Ishikawa (cell line): ENCODE data around the gene CACNA2D2.

Source experiments
- CREB1 ChIP-seq: IDR thresholded peaks from 2 replicates; pipeline ENCODE4 v1.6.1; 2012; ENCODE audit warnings: low read depth
- EGR1 ChIP-seq: IDR thresholded peaks from 2 replicates; pipeline ENCODE4 v1.6.1; 2012
- EP300 ChIP-seq: IDR thresholded peaks from 2 replicates; pipeline ENCODE4 v1.6.1; 2012; ENCODE audit warnings: borderline replicate concordance
- FOXM1 ChIP-seq: IDR thresholded peaks from 2 replicates; pipeline ENCODE4 v1.6.1; 2012; ENCODE audit warnings: low read depth, borderline replicate concordance
- NFIC ChIP-seq: IDR thresholded peaks from 2 replicates; pipeline ENCODE4 v1.6.1; 2012
- RAD21 ChIP-seq: IDR thresholded peaks from 2 replicates; pipeline ENCODE4 v1.6.1; 2012; ENCODE audit warnings: low read depth
- TAF1 ChIP-seq: IDR thresholded peaks from 2 replicates; pipeline ENCODE4 v1.6.1; 2012; ENCODE audit warnings: low read depth, mild to moderate bottlenecking
- TCF12 ChIP-seq: IDR thresholded peaks from 2 replicates; pipeline ENCODE4 v1.6.1; 2012; ENCODE audit warnings: low read depth
- TEAD4 ChIP-seq: IDR thresholded peaks from 2 replicates; pipeline ENCODE4 v1.6.1; 2012
- YY1 ChIP-seq: IDR thresholded peaks from 2 replicates; pipeline ENCODE4 v1.6.1; 2012; ENCODE audit warnings: low read depth
- ZBTB7A ChIP-seq: IDR thresholded peaks from 2 replicates; pipeline ENCODE4 v1.6.1; 2012; ENCODE audit warnings: low read depth
- TF ChIP-seq, protein P1 (sequence below): IDR thresholded peaks from 2 replicates; pipeline ENCODE4 v1.6.1; 2012; ENCODE audit warnings: low read depth, mild to moderate bottlenecking
- TF ChIP-seq, protein P2 (sequence below): IDR thresholded peaks from 2 replicates; pipeline ENCODE4 v1.6.1; 2012
- TF ChIP-seq, protein P3 (sequence below): IDR thresholded peaks from 2 replicates; pipeline ENCODE4 v1.6.1; 2012

DNA sequence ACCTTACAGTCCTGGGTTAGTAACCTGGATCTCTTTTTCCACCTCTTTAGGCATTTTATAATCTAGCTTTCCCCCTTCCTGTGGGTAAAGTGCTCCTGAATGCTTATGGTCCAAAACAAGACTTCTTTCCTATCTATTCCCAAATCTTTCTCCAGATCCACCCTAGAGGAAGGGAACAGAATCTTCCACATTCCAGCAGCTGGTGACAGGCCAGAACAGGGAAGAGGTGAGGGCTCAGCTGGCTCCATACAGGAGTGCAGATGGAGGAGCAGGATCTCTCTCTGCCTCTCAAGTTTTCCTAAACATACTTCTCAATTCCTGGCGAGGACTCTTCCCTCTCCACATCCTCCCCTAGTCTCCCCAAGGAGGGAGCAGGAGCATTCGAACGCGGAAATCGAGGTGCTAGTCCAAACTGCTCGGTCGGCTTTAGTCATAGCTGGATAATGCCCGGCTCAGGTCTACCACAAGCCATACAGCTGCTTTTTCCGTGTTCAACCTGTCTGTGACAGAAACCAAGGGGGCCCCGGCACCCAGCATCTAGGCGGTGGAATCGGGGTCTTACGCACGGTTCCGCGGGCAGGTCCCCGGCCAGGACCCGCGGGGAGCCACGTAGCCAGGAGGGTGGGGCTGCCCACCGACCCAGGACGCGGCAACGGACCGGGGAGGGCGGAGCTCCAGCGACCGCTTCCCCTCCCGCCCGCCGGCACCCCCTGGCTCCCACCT lies 166.8 kb downstream of the CACNA2D2 start:
- no peak for TF ChIP-seq CREB1
- TF ChIP-seq, protein P1, sequence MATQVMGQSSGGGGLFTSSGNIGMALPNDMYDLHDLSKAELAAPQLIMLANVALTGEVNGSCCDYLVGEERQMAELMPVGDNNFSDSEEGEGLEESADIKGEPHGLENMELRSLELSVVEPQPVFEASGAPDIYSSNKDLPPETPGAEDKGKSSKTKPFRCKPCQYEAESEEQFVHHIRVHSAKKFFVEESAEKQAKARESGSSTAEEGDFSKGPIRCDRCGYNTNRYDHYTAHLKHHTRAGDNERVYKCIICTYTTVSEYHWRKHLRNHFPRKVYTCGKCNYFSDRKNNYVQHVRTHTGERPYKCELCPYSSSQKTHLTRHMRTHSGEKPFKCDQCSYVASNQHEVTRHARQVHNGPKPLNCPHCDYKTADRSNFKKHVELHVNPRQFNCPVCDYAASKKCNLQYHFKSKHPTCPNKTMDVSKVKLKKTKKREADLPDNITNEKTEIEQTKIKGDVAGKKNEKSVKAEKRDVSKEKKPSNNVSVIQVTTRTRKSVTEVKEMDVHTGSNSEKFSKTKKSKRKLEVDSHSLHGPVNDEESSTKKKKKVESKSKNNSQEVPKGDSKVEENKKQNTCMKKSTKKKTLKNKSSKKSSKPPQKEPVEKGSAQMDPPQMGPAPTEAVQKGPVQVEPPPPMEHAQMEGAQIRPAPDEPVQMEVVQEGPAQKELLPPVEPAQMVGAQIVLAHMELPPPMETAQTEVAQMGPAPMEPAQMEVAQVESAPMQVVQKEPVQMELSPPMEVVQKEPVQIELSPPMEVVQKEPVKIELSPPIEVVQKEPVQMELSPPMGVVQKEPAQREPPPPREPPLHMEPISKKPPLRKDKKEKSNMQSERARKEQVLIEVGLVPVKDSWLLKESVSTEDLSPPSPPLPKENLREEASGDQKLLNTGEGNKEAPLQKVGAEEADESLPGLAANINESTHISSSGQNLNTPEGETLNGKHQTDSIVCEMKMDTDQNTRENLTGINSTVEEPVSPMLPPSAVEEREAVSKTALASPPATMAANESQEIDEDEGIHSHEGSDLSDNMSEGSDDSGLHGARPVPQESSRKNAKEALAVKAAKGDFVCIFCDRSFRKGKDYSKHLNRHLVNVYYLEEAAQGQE: no peak
- TF ChIP-seq TCF12: no peak; the same call in 1 of the 2 replicates
- no peak for TF ChIP-seq TEAD4
- TF ChIP-seq, protein P2, sequence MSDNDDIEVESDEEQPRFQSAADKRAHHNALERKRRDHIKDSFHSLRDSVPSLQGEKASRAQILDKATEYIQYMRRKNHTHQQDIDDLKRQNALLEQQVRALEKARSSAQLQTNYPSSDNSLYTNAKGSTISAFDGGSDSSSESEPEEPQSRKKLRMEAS: no peak
- TF ChIP-seq RAD21: no peak
- TF ChIP-seq TAF1: no peak
- no peak for TF ChIP-seq EP300
- no peak for TF ChIP-seq ZBTB7A
- TF ChIP-seq YY1: no peak
- TF ChIP-seq EGR1: no peak
- TF ChIP-seq FOXM1: no peak
- TF ChIP-seq, protein P3, sequence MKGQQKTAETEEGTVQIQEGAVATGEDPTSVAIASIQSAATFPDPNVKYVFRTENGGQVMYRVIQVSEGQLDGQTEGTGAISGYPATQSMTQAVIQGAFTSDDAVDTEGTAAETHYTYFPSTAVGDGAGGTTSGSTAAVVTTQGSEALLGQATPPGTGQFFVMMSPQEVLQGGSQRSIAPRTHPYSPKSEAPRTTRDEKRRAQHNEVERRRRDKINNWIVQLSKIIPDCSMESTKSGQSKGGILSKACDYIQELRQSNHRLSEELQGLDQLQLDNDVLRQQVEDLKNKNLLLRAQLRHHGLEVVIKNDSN: no peak
- TF ChIP-seq NFIC: no peak
